ENCODE data around the gene YJU2.

DNA sequence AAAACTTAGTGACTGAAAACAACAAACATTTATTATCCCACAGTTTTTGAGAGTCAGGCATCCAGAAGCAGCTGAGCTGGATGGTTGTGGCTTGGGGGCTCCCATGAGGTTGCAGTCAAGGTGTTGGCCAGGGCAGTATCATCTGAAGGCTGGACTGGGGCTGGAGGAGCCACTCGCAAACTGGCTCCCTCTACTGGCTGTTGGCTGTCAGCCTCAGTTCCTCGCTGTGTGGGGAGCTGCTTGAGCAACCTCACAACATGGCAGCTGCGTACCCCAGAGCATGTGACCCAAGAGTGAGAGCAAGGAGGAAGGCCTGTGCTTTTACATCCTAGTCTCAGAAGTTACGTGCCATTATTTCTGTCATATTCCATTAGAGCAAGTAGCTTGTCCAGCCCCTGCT, 9.7 kb downstream of the YJU2 start:
- TF ChIP-seq, protein P1, sequence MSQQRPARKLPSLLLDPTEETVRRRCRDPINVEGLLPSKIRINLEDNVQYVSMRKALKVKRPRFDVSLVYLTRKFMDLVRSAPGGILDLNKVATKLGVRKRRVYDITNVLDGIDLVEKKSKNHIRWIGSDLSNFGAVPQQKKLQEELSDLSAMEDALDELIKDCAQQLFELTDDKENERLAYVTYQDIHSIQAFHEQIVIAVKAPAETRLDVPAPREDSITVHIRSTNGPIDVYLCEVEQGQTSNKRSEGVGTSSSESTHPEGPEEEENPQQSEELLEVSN (IDR thresholded peaks at IDR 0.05; ENCODE audit: borderline replicate concordance, low read depth) = no peak
- no peak for TF ChIP-seq HOXB5 (CRISPR knock-in tag; IDR thresholded peaks at IDR 0.05)
- TF ChIP-seq POLR2A (IDR thresholded peaks at IDR 0.05; ENCODE audit: low read length) = no peak
- no peak for TF ChIP-seq EP300 (IDR thresholded peaks at IDR 0.05)
- TF ChIP-seq CHD2 (IDR thresholded peaks at IDR 0.05; ENCODE audit: low read length, partially characterized antibody) = no peak
- no peak for TF ChIP-seq RCOR1 (IDR thresholded peaks at IDR 0.05; ENCODE audit: low read depth, low read length)
- TF ChIP-seq, protein P2, sequence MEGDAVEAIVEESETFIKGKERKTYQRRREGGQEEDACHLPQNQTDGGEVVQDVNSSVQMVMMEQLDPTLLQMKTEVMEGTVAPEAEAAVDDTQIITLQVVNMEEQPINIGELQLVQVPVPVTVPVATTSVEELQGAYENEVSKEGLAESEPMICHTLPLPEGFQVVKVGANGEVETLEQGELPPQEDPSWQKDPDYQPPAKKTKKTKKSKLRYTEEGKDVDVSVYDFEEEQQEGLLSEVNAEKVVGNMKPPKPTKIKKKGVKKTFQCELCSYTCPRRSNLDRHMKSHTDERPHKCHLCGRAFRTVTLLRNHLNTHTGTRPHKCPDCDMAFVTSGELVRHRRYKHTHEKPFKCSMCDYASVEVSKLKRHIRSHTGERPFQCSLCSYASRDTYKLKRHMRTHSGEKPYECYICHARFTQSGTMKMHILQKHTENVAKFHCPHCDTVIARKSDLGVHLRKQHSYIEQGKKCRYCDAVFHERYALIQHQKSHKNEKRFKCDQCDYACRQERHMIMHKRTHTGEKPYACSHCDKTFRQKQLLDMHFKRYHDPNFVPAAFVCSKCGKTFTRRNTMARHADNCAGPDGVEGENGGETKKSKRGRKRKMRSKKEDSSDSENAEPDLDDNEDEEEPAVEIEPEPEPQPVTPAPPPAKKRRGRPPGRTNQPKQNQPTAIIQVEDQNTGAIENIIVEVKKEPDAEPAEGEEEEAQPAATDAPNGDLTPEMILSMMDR (IDR thresholded peaks at IDR 0.05) = no peak
- no peak for TF ChIP-seq JUN (IDR thresholded peaks at IDR 0.05)
- TF ChIP-seq, protein P3, sequence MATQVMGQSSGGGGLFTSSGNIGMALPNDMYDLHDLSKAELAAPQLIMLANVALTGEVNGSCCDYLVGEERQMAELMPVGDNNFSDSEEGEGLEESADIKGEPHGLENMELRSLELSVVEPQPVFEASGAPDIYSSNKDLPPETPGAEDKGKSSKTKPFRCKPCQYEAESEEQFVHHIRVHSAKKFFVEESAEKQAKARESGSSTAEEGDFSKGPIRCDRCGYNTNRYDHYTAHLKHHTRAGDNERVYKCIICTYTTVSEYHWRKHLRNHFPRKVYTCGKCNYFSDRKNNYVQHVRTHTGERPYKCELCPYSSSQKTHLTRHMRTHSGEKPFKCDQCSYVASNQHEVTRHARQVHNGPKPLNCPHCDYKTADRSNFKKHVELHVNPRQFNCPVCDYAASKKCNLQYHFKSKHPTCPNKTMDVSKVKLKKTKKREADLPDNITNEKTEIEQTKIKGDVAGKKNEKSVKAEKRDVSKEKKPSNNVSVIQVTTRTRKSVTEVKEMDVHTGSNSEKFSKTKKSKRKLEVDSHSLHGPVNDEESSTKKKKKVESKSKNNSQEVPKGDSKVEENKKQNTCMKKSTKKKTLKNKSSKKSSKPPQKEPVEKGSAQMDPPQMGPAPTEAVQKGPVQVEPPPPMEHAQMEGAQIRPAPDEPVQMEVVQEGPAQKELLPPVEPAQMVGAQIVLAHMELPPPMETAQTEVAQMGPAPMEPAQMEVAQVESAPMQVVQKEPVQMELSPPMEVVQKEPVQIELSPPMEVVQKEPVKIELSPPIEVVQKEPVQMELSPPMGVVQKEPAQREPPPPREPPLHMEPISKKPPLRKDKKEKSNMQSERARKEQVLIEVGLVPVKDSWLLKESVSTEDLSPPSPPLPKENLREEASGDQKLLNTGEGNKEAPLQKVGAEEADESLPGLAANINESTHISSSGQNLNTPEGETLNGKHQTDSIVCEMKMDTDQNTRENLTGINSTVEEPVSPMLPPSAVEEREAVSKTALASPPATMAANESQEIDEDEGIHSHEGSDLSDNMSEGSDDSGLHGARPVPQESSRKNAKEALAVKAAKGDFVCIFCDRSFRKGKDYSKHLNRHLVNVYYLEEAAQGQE (IDR thresholded peaks at IDR 0.05) = no peak
- no peak for TF ChIP-seq RAD21 (conservative IDR thresholded peaks at IDR 0.05 in 1 of 2, IDR thresholded peaks at IDR 0.05 in 1 of 2)
- TF ChIP-seq TFCP2L1 (CRISPR knock-in tag; IDR thresholded peaks at IDR 0.05) = no peak
- no peak for TF ChIP-seq POLR2AphosphoS2 (conservative IDR thresholded peaks at IDR 0.05; ENCODE audit: low read length)
- TF ChIP-seq, protein P4, sequence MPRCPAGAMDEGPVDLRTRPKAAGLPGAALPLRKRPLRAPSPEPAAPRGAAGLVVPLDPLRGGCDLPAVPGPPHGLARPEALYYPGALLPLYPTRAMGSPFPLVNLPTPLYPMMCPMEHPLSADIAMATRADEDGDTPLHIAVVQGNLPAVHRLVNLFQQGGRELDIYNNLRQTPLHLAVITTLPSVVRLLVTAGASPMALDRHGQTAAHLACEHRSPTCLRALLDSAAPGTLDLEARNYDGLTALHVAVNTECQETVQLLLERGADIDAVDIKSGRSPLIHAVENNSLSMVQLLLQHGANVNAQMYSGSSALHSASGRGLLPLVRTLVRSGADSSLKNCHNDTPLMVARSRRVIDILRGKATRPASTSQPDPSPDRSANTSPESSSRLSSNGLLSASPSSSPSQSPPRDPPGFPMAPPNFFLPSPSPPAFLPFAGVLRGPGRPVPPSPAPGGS (IDR thresholded peaks at IDR 0.05) = no peak
